ENCODE results near the gene SPATA31E1.
"Not testable (repeated sequence)": the region's sequence is repeated elsewhere in the genome, so short reads cannot be mapped to it uniquely, and the experiment has no call there.

SPATA31E1 gene

GRCh38 chr9:87929152-87929551, 46.5 kb downstream of the SPATA31E1 start:
- DNase-seq (ENCODE audit: extremely low spot score); CTCF ChIA-PET; POLR2A ChIA-PET: not testable (repeated sequence)

- POLR2A ChIA-PET, result not testable (repeated sequence)
Measured at GRCh38 chr9:87934444-87934843, 51.8 kb downstream of the SPATA31E1 start.

GRCh38 chr9:87937352-87937751, 54.7 kb downstream of the SPATA31E1 start:
- POLR2A ChIA-PET, CTCF ChIA-PET: not testable (repeated sequence)

More at GRCh38 chr9:87934444-87934843, 51.8 kb downstream of the SPATA31E1 start:
- CTCF ChIA-PET; DNase-seq (ENCODE audit: extremely low spot score): not testable (repeated sequence)

GRCh38 chr9:87937918-87938317, 55.2 kb downstream of the SPATA31E1 start:
- CTCF ChIA-PET; DNase-seq (ENCODE audit: extremely low spot score): not testable (repeated sequence)

More at GRCh38 chr9:87937352-87937751, 54.7 kb downstream of the SPATA31E1 start:
- DNase-seq (ENCODE audit: extremely low spot score), result not testable (repeated sequence)

GRCh38 chr9:87938336-87938735, 55.7 kb downstream of the SPATA31E1 start:
- POLR2A ChIA-PET; CTCF ChIA-PET; DNase-seq (ENCODE audit: extremely low spot score): not testable (repeated sequence)

More at GRCh38 chr9:87937918-87938317, 55.2 kb downstream of the SPATA31E1 start:
- POLR2A ChIA-PET, result not testable (repeated sequence)
